NCI-H128 (cell line): ENCODE measurements around the gene ZBTB7B.

Source experiments
- DNase-seq: peaks from one replicate; lab custom pipeline; 2025; ENCODE audit not compliant: unreplicated experiment; lab: John Stamatoyannopoulos, UW

The ZBTB7B gene

DNA sequence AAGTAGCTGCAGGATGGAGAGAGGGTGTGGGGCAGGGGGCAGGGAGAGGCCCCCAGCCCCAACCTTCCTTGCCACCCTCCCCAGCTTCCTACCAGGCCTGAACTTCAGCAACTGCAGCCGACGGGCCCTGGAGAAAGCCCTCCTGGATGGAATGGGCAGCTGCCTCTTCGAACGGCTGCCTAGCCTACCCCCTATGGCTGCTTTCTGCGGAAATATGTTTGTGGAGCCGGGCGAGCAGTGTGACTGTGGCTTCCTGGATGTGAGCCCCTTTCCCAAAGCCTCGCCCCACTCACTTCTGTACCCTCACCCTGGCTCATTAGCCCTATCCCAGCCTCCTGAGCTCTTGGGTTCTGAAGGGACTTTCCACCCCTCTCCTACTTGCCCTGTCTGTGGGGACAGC is 54.5 kb downstream of the ZBTB7B start:
- DNase-seq, result no peak

DNA sequence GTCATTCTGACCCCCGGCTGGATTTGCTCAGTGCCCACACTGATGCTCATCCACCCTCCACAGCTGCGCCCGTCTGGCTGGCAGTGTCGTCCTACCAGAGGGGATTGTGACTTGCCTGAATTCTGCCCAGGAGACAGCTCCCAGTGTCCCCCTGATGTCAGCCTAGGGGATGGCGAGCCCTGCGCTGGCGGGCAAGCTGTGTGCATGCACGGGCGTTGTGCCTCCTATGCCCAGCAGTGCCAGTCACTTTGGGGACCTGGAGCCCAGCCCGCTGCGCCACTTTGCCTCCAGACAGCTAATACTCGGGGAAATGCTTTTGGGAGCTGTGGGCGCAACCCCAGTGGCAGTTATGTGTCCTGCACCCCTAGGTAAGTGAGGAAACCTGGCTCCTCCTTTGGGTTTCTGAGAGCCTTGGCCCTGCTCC is 55.2 kb downstream of the ZBTB7B start:
- no peak for DNase-seq

DNA sequence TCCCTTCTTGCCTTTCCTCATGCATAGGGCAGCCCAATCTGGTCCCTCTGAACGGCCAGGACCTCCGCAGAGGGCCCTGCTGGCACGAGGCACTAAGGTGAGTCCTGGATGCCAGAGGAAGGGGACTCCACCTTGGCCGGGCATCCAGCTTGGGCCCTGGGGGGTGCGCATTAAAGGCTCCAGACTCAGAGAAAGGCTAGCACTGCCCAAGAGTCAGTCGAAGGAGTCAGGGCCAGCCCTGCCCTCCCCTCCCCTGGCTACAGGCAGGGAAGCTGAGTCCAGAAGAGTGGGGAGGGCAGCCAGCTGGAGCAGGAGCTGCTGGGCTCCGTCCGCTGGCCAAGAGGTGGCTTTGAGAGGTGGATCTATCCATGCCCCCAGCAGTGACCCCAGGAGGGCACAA is 58.1 kb downstream of the ZBTB7B start:
- DNase-seq, result no peak

DNA sequence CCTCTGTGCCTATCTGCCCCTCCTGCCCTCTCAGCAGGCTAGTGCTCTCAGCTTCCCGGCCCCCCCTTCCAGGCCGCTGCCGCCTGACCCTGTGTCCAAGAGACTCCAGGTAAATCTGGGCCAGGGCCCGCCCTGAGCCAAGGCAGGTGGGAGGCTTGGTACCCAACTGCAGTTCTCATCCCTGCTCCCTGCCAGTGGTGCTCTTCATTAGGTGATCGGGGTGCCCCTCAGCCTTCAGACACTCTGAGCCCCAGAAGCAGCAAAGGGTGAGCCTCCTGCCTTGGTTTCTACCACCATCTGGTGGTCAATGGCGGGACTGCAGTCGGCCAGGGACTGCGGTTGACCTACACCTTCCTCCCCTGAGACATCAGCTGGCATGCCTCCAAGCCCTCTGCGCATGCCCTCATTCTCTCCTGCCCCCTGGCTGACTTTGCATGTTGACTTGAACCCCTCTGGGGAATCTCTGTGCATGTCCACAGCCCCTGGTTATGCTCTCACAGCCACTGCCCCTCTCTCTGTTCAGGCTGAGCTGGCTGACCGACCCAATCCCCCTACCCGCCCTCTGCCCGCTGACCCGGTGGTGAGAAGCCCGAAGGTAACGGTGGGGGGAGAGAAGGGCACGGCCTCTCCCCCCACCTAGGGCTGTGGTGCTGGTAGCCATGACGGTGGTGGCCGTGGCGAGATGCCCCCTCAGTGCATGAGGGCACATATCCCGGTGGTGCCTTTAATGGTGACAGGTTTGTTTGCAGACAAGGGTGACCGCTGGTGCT is 59.0 kb downstream of the ZBTB7B start:
- peak; percentile 95 for DNase-seq

DNA sequence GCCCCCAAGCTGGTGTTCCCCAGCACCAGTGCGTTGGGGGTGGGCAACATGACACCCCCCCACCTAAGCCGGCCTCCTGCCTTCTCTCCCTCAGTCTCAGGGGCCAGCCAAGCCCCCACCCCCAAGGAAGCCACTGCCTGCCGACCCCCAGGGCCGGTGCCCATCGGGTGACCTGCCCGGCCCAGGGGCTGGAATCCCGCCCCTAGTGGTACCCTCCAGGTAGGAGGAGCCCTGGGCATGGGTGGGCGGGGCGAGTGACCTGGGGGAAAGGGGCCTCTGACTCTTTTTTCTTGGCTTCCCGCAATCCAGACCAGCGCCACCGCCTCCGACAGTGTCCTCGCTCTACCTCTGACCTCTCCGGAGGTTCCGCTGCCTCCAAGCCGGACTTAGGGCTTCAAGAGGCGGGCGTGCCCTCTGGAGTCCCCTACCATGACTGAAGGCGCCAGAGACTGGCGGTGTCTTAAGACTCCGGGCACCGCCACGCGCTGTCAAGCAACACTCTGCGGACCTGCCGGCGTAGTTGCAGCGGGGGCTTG is 59.6 kb downstream of the ZBTB7B start:
- DNase-seq, result no peak

DNA sequence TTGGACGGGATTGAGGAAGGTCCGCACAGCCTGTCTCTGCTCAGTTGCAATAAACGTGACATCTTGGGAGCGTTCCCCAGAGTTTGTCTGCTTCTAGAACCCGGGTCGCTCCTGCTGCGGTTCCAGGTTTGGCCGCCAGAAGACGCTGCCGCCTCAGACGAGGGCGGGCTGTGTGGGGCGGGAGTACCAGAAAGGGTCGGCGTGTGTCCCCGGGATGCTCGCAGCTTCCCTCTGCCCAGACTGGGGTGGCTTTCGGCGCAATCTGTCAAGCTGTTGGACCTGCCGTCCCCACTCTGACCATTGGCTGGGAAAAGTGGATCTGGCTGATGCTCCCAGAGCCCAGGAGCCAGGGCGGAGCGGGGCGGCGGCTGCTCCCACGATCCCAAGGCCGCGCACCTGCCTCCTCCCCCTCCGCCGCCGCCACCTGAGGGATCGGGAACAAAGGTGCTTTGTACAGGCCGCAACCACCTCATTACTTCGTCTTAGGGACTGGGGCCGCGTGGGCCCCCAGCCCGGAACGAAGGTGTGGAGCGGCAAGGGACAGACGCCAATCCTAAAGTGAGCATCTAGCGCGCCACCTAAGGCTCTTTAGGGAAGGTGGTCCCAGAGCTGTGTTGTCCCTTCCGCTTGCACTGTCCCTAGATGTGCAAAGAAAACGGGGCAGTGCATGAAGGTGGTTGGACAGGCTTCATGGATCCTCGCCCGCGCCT is 60.3 kb downstream of the ZBTB7B start:
- DNase-seq, result peak; percentile 58

DNA sequence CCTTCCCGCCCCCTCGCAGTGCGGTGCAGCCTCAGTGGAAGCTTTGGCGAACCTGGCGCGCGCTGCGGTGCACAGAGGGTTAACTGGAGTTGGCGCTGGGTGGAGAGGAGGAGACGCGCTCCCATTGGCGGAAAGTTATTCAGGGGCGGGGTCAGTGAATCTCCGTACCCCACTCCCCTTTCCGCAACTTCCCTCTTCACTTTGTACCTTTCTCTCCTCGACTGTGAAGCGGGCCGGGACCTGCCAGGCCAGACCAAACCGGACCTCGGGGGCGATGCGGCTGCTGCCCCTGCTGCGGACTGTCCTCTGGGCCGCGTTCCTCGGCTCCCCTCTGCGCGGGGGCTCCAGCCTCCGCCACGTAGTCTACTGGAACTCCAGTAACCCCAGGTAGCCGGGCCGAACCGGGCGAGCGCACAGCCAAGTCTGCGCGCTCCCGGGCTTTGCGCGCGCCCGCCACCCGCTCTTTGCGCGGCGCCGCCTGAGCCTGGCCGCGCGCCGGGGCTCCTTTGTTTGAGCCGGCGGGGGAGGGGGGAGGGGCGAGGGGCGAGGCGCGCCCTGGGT is 61.0 kb downstream of the ZBTB7B start, which contains the start of gene EFNA4:
Gene EFNA4, plus strand, starts transcription at position 191 of the 561 bp plus-strand sequence. Its CDS starts 84 bp downstream, at position 275.
- DNase-seq, result peak; percentile 41

DNA sequence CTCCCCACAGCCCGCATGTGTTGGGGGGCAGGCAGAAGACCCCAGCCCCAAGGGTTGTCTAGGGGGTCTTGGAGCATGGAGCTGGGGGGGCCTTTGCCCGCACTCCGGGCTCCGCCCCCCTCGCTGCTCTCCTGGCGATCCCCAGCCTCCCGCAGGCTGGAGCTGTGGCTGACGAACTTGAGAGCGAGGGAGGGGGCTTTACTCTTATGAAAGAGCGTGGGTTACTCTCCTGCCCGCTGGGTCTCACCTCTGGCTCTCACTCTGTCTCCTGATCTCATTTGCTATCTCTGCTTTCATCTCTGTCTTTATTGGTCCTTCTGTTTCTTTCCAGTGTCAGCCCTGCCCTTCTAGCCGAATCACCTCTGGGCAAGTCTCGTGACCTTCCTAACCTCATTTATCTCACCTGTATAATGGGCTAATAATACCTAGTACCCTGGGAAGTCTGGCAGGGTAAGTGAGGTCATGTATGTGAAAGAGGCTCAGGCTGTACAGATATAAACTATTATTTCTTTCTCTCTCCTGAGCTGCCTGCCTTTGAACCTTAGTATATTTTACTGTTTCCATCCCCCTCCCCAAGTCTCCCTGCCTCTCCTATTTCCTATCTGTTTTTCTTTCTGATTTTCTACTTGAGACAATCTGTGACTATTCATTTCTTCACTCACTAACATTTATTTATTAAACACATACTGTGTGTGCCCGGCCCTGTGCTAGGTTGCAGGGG is 61.7 kb downstream of the ZBTB7B start:
- DNase-seq, result peak; percentile 50

DNA sequence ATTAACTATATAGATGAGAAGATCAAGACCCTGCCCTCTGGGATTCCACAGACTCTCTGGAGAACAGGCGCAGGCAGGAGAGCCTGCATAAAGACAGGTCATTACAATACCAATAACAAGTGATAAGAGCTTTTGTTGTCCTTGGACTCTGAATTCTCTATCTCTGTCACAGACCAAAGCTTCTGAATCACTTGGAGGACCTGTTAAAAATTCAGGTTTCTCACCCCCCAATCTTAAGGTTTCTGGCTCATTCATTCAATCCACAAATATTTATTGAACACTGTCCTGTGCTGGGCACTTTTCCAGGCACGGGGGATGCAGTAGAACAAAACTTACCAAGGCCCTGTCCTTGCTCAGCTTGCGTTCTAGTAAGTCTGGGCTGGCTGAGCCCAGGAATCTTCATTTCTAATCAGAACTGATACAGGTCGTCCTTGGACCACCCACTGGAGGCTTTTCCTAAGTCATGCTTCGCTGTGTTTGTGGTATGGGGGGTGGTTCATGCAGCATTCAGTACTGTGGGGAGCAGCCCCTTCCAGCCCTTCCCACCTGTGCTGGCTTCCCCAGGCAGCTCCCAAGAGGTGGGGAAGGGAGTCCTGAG is 62.3 kb downstream of the ZBTB7B start:
- no peak for DNase-seq

DNA sequence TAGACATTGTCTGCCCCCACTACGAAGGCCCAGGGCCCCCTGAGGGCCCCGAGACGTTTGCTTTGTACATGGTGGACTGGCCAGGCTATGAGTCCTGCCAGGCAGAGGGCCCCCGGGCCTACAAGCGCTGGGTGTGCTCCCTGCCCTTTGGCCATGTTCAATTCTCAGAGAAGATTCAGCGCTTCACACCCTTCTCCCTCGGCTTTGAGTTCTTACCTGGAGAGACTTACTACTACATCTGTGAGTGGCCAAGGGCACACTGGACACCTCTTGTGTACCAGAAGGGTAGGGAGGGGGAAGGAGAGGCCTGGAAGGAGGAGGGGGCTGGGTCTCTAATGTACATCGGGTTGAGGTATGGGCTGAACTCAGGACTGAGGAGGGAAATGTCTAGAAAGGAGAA is 64.2 kb downstream of the ZBTB7B start:
- DNase-seq, result no peak
